Measurements from ENCODE around the gene CDC42SE2. TPM values are rescaled to one million over a fixed set of nuclear protein-coding genes. Genes with fewer than 3 reads are reported as not detected.

Gene CDC42SE2
- total RNA-seq, 1 experiment from 2014 or later: 22.5 TPM

- Mint-ChIP-seq H3K27ac (no peak overlapping the region), H3K9me3 (peaks cover 8% of the 10 kb centered on the region), H3K36me3 (peaks cover 12% of the 10 kb centered on the region), H3K4me1 (peaks cover 27% of the 10 kb centered on the region), H3K27me3 (ENCODE audit: low read depth) (no peaks in the 10 kb centered on the region), H3K4me3 (no peak overlapping the region)
- TF ChIP-seq MAX (CRISPR knock-in tag; IDR thresholded peaks at IDR 0.05) (no peak), E2F4 (CRISPR knock-in tag; IDR thresholded peaks at IDR 0.05; ENCODE audit: borderline replicate concordance, low read depth) (no peak), ZSCAN18 (CRISPR knock-in tag; IDR thresholded peaks at IDR 0.05) (no peak), E2F5 (CRISPR knock-in tag; IDR thresholded peaks at IDR 0.05) (no peak), RORB (CRISPR knock-in tag; IDR thresholded peaks at IDR 0.05) (no peak)
- DNase-seq (ENCODE audit: low spot score) (no peak), ATAC-seq (no peak)
- CTCF ChIA-PET: no interaction called here
- POLR2A ChIA-PET: interaction anchor here (0.5 kb wide), 1 partner anchor 204 kb away, joined by 3 read pairs; no protein-coding TSS in a partner anchor
These were observed 16.6 kb downstream of the CDC42SE2 start for GRCh38 chr5:131280417-131280816.

- Mint-ChIP-seq H3K4me3 (no peak overlapping the region), H3K4me1 (peaks cover 27% of the 10 kb centered on the region), H3K36me3 (peaks cover 12% of the 10 kb centered on the region), H3K27ac (no peak overlapping the region), H3K9me3 (peaks cover 8% of the 10 kb centered on the region), H3K27me3 (ENCODE audit: low read depth) (no peaks in the 10 kb centered on the region)
- ChIA-PET CTCF (no interaction called here), POLR2A (interaction anchor here (0.5 kb wide), 1 partner anchor 203 kb away, joined by 3 read pairs; no protein-coding TSS in a partner anchor)
- no peak for DNase-seq (ENCODE audit: low spot score)
- ATAC-seq: no peak
- no peak for TF ChIP-seq MAX (CRISPR knock-in tag; IDR thresholded peaks at IDR 0.05)
- TF ChIP-seq PREB (CRISPR knock-in tag; IDR thresholded peaks at IDR 0.05; ENCODE audit: borderline replicate concordance): no peak
- no peak for TF ChIP-seq NR1H2 (CRISPR knock-in tag; IDR thresholded peaks at IDR 0.05)
- TF ChIP-seq STAT6 (CRISPR knock-in tag; conservative IDR thresholded peaks at IDR 0.05; ENCODE audit: low read depth): no peak
- TF ChIP-seq ZNF121 (CRISPR knock-in tag; IDR thresholded peaks at IDR 0.05): no peak
- no peak for TF ChIP-seq ZNF671 (CRISPR knock-in tag; IDR thresholded peaks at IDR 0.05)
- no peak for TF ChIP-seq E2F5 (CRISPR knock-in tag; IDR thresholded peaks at IDR 0.05)
- TF ChIP-seq JAZF1 (CRISPR knock-in tag; IDR thresholded peaks at IDR 0.05): no peak
- TF ChIP-seq ATF3 (CRISPR knock-in tag; conservative IDR thresholded peaks at IDR 0.05): no peak
- TF ChIP-seq PRRX2 (CRISPR knock-in tag; IDR thresholded peaks at IDR 0.05): no peak
- no peak for TF ChIP-seq ATF6 (CRISPR knock-in tag; IDR thresholded peaks at IDR 0.05)
- no peak for TF ChIP-seq IRF1 (CRISPR knock-in tag; IDR thresholded peaks at IDR 0.05)
These were observed 17.4 kb downstream of the CDC42SE2 start for GRCh38 chr5:131281133-131281867.
